AG10803 (cell line): ENCODE results near the gene NDUFB6.
"Not testable (repeated sequence)": the region's sequence is repeated elsewhere in the genome, so short reads cannot be mapped to it uniquely, and the experiment has no call there.

Experiments
- DNase-seq: peaks from one replicate; pipeline ENCODE4 v3.0.0; 2010; ENCODE audit warnings: low read depth
- H3K4me3 ChIP-seq: 2 replicates; pipeline ENCODE4 v1.5.1; 2011; ENCODE audit warnings: mild to moderate bottlenecking, low read length, control low read depth
- TF ChIP-seq, protein P1 (sequence below): conservative IDR thresholded peaks from 2 replicates; pipeline ENCODE4 v1.5.1; 2011; ENCODE audit warnings: mild to moderate bottlenecking, low read length, control low read depth, inconsistent platforms

The NDUFB6 gene

GRCh38 chr9:32572900-32573523 lies at the start of gene NDUFB6:
Gene NDUFB6, minus strand, starts transcription at chr9:32573159. Its CDS starts 99 bp downstream, at chr9:32573060.
- peak; percentile 88 for DNase-seq
- peak within 1 kb of the TSS; percentile 93 for H3K4me3 ChIP-seq
- TF ChIP-seq, protein P1, sequence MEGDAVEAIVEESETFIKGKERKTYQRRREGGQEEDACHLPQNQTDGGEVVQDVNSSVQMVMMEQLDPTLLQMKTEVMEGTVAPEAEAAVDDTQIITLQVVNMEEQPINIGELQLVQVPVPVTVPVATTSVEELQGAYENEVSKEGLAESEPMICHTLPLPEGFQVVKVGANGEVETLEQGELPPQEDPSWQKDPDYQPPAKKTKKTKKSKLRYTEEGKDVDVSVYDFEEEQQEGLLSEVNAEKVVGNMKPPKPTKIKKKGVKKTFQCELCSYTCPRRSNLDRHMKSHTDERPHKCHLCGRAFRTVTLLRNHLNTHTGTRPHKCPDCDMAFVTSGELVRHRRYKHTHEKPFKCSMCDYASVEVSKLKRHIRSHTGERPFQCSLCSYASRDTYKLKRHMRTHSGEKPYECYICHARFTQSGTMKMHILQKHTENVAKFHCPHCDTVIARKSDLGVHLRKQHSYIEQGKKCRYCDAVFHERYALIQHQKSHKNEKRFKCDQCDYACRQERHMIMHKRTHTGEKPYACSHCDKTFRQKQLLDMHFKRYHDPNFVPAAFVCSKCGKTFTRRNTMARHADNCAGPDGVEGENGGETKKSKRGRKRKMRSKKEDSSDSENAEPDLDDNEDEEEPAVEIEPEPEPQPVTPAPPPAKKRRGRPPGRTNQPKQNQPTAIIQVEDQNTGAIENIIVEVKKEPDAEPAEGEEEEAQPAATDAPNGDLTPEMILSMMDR, result no peak

DNA sequence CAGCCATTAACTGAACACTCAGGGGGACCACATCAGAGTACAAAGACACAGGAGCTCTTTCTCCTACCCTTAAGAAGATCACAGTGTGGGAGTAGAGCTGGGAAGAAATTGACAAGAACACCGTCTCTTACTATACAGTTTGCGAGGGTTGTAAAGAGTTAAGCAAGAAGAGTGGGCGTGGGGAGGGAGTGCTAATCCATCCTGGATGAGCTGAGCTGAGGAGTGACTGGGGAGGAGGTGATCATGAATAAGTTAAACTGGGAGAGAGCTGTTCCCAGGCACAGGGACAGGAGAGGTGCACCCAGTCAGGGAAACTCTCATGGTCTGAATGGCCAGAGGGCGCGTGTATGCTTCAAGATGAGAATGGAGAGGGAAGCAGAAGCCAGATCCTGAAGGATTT lies 45.3 kb upstream of the NDUFB6 start:
- TF ChIP-seq, protein P1, result no peak
- no peak overlapping the region for H3K4me3 ChIP-seq
- no peak for DNase-seq

- DNase-seq, result no peak
- no peak overlapping the region for H3K4me3 ChIP-seq
- TF ChIP-seq, protein P1, result no peak
Observed at GRCh38 chr9:32606811-32607210, 33.9 kb upstream of the NDUFB6 start.

GRCh38 chr9:32603914-32604852 lies 31.2 kb upstream of the NDUFB6 start:
- no peak overlapping the region for H3K4me3 ChIP-seq
- TF ChIP-seq, protein P1, result no peak
- DNase-seq, result no peak

DNA sequence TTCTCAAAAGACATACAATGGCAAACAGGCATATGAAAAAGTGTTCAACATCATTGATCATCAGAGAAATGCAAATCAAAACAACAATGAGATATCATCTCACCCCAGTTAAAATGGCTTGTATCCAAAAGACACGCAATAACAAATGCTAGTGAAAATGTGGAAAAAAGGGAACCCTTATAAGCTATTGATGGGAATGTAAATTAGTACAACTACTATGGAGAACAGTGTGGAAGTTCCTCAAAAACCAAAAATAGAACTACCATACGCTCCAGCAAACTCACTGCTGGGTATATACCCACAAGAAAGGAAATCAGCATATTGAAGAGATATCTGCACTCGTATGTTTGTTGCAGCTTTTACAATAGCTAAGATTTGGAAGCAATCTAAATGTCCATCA lies 26.1 kb upstream of the NDUFB6 start:
- not testable (repeated sequence) for H3K4me3 ChIP-seq

GRCh38 chr9:32596936-32597335 lies 24.0 kb upstream of the NDUFB6 start:
- TF ChIP-seq, protein P1, result no peak
- no peak for DNase-seq
- H3K4me3 ChIP-seq, result no peak overlapping the region

More for the DNA sequence above, 26.1 kb upstream of the NDUFB6 start:
- not testable (repeated sequence) for DNase-seq

GRCh38 chr9:32596096-32596865 lies 23.3 kb upstream of the NDUFB6 start:
- DNase-seq, result no peak
- TF ChIP-seq, protein P1, result no peak
- no peak overlapping the region for H3K4me3 ChIP-seq
